Hippocampal formation (tissue), 2 donors: Measurements from ENCODE around the gene GOT2.
"Not testable (repeated sequence)": the region's sequence is repeated elsewhere in the genome, so short reads cannot be mapped to it uniquely, and the experiment has no call there.

Source experiments
- DNase-seq, 2 donors: peaks; one replicate each; lab custom pipeline; 2025; lab: John Stamatoyannopoulos, UW

Gene GOT2

GRCh38 chr16:58717994-58718393 lies 16.1 kb downstream of the GOT2 start:
- DNase-seq, result no peak

GRCh38 chr16:58716468-58716867 lies 17.6 kb downstream of the GOT2 start:
- DNase-seq, result no peak

- DNase-seq, result no peak
Observed at GRCh38 chr16:58713742-58714141, 20.4 kb downstream of the GOT2 start.

GRCh38 chr16:58709333-58709732 lies 24.8 kb downstream of the GOT2 start:
- DNase-seq, result no peak

- no peak for DNase-seq
Observed at GRCh38 chr16:58699151-58699550, 35.0 kb downstream of the GOT2 start.

GRCh38 chr16:58695368-58695767 lies 38.7 kb downstream of the GOT2 start:
- no peak for DNase-seq

GRCh38 chr16:58692450-58692849 lies 41.7 kb downstream of the GOT2 start:
- no peak for DNase-seq

- DNase-seq, result not testable (repeated sequence)
Observed at GRCh38 chr16:58686985-58687706, 47.0 kb downstream of the GOT2 start.

GRCh38 chr16:58685084-58685449 lies 49.0 kb downstream of the GOT2 start:
- no peak for DNase-seq

- peak; percentile 74 to 86 for DNase-seq
Observed at GRCh38 chr16:58684354-58685083, 49.6 kb downstream of the GOT2 start, which contains the start of gene SLC38A7. TSS of gene SLC38A7 (minus strand) at chr16:58684770. CDS start at chr16:58680126, 4,644 bp downstream.

GRCh38 chr16:58684001-58684353 lies 50.1 kb downstream of the GOT2 start:
- DNase-seq, result no peak

- DNase-seq, result no peak
Observed at GRCh38 chr16:58679763-58680162, 54.4 kb downstream of the GOT2 start.

- DNase-seq, result peak; percentile 24 to 39
Observed at GRCh38 chr16:58678716-58679115, 55.4 kb downstream of the GOT2 start.

GRCh38 chr16:58678269-58678668 lies 55.8 kb downstream of the GOT2 start:
- no peak for DNase-seq

GRCh38 chr16:58670946-58671583 lies 63.1 kb downstream of the GOT2 start:
- DNase-seq, result no peak

GRCh38 chr16:58670177-58670576 lies 63.9 kb downstream of the GOT2 start:
- DNase-seq, result no peak

- no peak for DNase-seq
Observed at GRCh38 chr16:58665200-58665599, 68.9 kb downstream of the GOT2 start.

- peak in 1 of 2 donors; percentile 84 for DNase-seq
Observed at GRCh38 chr16:58661199-58661830, 72.8 kb downstream of the GOT2 start.

- not testable (repeated sequence) for DNase-seq
Observed at GRCh38 chr16:58659911-58660310, 74.2 kb downstream of the GOT2 start.

GRCh38 chr16:58658796-58659211 lies 75.3 kb downstream of the GOT2 start:
- no peak for DNase-seq
